Measurements from ENCODE around the gene ZKSCAN4. TPM values are rescaled to one million over a fixed set of nuclear protein-coding genes. Genes with fewer than 3 reads are reported as not detected.
A peak's percentile ranks its signal among the peaks of the same experiment; 100 is the strongest.

ZKSCAN4 gene
- total and polyA plus RNA-seq, 3 donors from 2014 or later = 7.2 to 23.2 (median 8.8) TPM

DNA sequence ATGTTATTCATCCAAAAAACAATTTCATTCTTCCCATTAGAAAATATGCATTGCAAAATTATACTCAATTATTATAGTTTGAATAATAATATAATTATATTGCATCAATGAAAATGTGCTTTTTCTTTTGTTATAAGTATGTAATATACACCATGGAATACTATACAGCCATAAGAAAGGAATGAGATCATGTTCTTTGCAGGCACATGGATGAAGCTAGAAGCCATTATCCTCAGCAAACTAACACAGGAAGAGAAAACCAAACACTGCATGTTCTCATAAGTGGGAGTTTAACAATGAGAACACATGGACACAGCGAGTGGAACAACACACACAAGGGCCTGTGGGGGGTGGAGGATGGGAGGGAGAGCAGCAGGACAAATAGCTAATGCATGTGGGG, 5.0 kb upstream of the ZKSCAN4 start:
- TF ChIP-seq, protein P1, sequence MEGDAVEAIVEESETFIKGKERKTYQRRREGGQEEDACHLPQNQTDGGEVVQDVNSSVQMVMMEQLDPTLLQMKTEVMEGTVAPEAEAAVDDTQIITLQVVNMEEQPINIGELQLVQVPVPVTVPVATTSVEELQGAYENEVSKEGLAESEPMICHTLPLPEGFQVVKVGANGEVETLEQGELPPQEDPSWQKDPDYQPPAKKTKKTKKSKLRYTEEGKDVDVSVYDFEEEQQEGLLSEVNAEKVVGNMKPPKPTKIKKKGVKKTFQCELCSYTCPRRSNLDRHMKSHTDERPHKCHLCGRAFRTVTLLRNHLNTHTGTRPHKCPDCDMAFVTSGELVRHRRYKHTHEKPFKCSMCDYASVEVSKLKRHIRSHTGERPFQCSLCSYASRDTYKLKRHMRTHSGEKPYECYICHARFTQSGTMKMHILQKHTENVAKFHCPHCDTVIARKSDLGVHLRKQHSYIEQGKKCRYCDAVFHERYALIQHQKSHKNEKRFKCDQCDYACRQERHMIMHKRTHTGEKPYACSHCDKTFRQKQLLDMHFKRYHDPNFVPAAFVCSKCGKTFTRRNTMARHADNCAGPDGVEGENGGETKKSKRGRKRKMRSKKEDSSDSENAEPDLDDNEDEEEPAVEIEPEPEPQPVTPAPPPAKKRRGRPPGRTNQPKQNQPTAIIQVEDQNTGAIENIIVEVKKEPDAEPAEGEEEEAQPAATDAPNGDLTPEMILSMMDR (IDR thresholded peaks at IDR 0.05) = no peak
- TF ChIP-seq POLR2A (IDR thresholded peaks at IDR 0.05) = no peak
- intact Hi-C loops (cut with DNase I; ENCODE audit: low total_unique reads) = no loop called here
- 0% methylated on average over 1 of the region's 1 CpG; no CpG with 5 or more reads in 1 of the 2 donors for WGBS, 2 donors

DNA sequence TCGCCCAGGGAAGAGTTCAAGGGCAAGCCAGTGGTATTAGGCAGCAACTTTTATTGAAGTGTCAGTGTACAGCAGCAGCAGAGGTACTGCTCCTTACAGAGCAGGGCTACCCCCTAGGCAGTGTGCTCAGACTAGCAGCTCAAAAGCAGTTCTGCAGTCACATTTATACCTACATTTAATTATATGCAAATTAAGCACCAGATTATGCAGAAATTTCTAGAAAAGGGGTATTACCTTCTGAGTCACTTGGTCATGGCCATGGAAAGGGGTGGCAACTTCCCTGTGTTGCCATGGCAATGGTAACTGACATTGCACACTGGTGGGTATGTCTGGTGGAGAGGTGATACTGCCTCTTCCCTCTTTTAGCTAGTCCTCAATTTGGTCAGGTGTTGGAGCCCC, 2.1 kb upstream of the ZKSCAN4 start:
- Histone ChIP-seq H3K4me1 (peaks cover 18% of the 10 kb centered on the region), H3K4me3 (no peak overlapping the region), H3K9me3 (no peaks in the 10 kb centered on the region), H3K36me3 (ENCODE audit: low read depth, missing control alignments) (no peaks in the 10 kb centered on the region), H3K27me3 (no peaks in the 10 kb centered on the region), H3K27ac (no peak overlapping the region)
- intact Hi-C loops (cut with DNase I; ENCODE audit: low total_unique reads) = no loop called here
- no peak for DNase-seq
- TF ChIP-seq, protein P1 (IDR thresholded peaks at IDR 0.05) = no peak
- TF ChIP-seq POLR2A (IDR thresholded peaks at IDR 0.05) = no peak
- WGBS, 2 donors = 77 to 81% methylated on average over 1 of the region's 1 CpG

More for the DNA sequence above, 5.0 kb upstream of the ZKSCAN4 start:
- no peak for DNase-seq
- H3K9me3 ChIP-seq = no peaks in the 10 kb centered on the region
- H3K36me3 ChIP-seq (ENCODE audit: low read depth, missing control alignments) = no peaks in the 10 kb centered on the region
- H3K4me3 ChIP-seq = no peak overlapping the region
- H3K4me1 ChIP-seq = peaks cover 14% of the 10 kb centered on the region
- H3K27ac ChIP-seq = no peak overlapping the region
- H3K27me3 ChIP-seq = no peaks in the 10 kb centered on the region

DNA sequence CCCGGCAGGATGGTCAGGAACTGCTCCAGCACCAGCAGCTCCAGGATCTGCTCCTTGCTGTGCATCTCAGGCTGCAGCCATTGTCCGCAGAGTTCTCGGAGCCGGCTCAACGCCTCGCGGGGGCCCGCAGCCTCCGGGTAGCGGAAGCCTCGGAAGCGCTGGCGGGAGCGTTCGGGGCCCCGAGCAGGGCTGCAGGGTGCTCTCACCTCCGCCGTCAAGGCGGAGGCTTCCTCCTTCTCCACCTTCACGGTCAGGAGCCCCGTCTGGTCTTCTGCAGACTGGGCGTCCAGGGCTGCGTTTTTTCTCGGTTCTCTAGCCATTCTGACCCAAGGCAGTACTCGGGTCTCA, 434 bp downstream of the ZKSCAN4 start:
- H3K9me3 ChIP-seq = no peaks in the 10 kb centered on the region
- no peak for TF ChIP-seq POLR2A (IDR thresholded peaks at IDR 0.05)
- TF ChIP-seq, protein P1 (IDR thresholded peaks at IDR 0.05) = no peak
- H3K4me3 ChIP-seq = peak overlapping the region; percentile 63 to 67
- intact Hi-C loops (cut with DNase I; ENCODE audit: low total_unique reads) = no loop called here
- H3K4me1 ChIP-seq = peaks cover 18% of the 10 kb centered on the region
- 0% methylated on average over 1 to 25 of the region's 25 CpGs for WGBS, 2 donors
- no peak overlapping the region for H3K27ac ChIP-seq
- no peaks in the 10 kb centered on the region for H3K36me3 ChIP-seq (ENCODE audit: low read depth, missing control alignments)
- no peak for DNase-seq
- H3K27me3 ChIP-seq = no peaks in the 10 kb centered on the region

DNA sequence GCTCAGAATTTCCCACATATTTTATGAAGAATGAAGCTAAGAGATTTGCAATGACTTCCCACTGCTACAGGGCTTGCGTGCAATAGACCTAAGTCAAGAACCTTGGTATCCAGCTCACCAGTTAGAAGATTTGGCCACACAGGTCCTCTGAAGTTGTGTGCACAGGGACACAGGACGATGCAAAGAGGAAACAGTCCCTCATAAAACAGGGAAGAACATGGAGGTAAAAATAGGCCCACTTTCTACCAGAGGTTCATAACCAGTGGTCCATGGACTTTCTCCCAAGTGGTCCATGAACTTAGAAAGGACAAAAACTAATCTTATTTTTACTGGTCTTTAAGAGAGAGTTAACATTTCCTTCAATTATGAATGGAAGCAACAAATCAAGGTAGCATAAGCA, 1.3 kb downstream of the ZKSCAN4 start:
- intact Hi-C loops (cut with DNase I; ENCODE audit: low total_unique reads) = no loop called here
- WGBS, 2 donors = 65 to 88% methylated on average over 2 of the region's 2 CpGs
- H3K4me3 ChIP-seq = no peak overlapping the region
- no peaks in the 10 kb centered on the region for H3K9me3 ChIP-seq
- no peak for DNase-seq
- no peak overlapping the region for H3K27ac ChIP-seq
- H3K4me1 ChIP-seq = peaks cover 18% of the 10 kb centered on the region
- TF ChIP-seq POLR2A (IDR thresholded peaks at IDR 0.05) = no peak
- TF ChIP-seq, protein P1 (IDR thresholded peaks at IDR 0.05) = no peak
- no peaks in the 10 kb centered on the region for H3K27me3 ChIP-seq
- H3K36me3 ChIP-seq (ENCODE audit: low read depth, missing control alignments) = no peaks in the 10 kb centered on the region

DNA sequence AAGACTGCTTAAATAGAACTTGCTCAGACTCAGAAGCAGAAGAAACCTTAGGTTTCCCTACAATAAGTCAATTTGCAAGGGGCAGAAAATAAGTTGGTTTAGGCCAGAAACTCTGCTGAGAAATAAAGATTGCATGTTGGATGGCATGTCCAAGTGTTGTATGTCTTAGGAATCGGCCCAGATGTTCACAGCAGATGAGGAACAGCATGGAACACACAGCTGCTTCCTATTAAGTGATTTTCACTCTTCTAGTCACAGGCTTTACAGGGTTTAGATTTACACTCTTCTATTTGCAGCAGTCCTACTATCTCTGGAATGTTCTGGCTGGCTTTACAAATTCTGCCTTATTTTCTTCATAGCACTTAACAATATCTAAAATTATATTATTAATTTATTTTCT, 3.2 kb downstream of the ZKSCAN4 start:
- no peak for DNase-seq
- peaks cover 18% of the 10 kb centered on the region for H3K4me1 ChIP-seq
- H3K9me3 ChIP-seq = no peaks in the 10 kb centered on the region
- 55 to 62% methylated on average over 1 of the region's 1 CpG for WGBS, 2 donors
- H3K27me3 ChIP-seq = no peaks in the 10 kb centered on the region
- no peaks in the 10 kb centered on the region for H3K36me3 ChIP-seq (ENCODE audit: low read depth, missing control alignments)
- no peak overlapping the region for H3K4me3 ChIP-seq
- intact Hi-C loops (cut with DNase I; ENCODE audit: low total_unique reads) = no loop called here
- TF ChIP-seq POLR2A (IDR thresholded peaks at IDR 0.05) = no peak
- TF ChIP-seq, protein P1 (IDR thresholded peaks at IDR 0.05) = no peak
- no peak overlapping the region for H3K27ac ChIP-seq
